T follicular helper cell (primary cell): ENCODE results near the gene MIGA2.
A peak's percentile ranks its signal among the peaks of the same experiment; 100 is the strongest.

Experiments used
- DNase-seq: peaks from one replicate; pipeline ENCODE4 v3.0.0-alpha.2; 2020; ENCODE audit warnings: low read depth

The MIGA2 gene

GRCh38 chr9:129010267-129010975 is 26.0 kb upstream of the MIGA2 start:
- no peak for DNase-seq

- DNase-seq, result no peak
Observed at GRCh38 chr9:129011170-129011569, 25.3 kb upstream of the MIGA2 start.

GRCh38 chr9:129011761-129012181 is 24.7 kb upstream of the MIGA2 start:
- DNase-seq, result no peak

GRCh38 chr9:129012343-129012742 is 24.1 kb upstream of the MIGA2 start:
- DNase-seq, result no peak

GRCh38 chr9:129012893-129013448 is 23.5 kb upstream of the MIGA2 start:
- no peak for DNase-seq

- no peak for DNase-seq
Observed at GRCh38 chr9:129013674-129014073, 22.8 kb upstream of the MIGA2 start.

- DNase-seq, result no peak
Observed at GRCh38 chr9:129014124-129014523, 22.3 kb upstream of the MIGA2 start.

GRCh38 chr9:129014608-129015007 is 21.8 kb upstream of the MIGA2 start:
- DNase-seq, result no peak

GRCh38 chr9:129021091-129021490 is 15.3 kb upstream of the MIGA2 start:
- DNase-seq, result no peak

- DNase-seq, result no peak
Observed at GRCh38 chr9:129022037-129022436, 14.4 kb upstream of the MIGA2 start.

- no peak for DNase-seq
Observed at GRCh38 chr9:129023036-129023907, 13.2 kb upstream of the MIGA2 start.

- no peak for DNase-seq
Observed at GRCh38 chr9:129023908-129024233, 12.6 kb upstream of the MIGA2 start.

- DNase-seq, result no peak
Observed at GRCh38 chr9:129026442-129027223, 9.8 kb upstream of the MIGA2 start.

- DNase-seq, result no peak
Observed at GRCh38 chr9:129027224-129027684, 9.2 kb upstream of the MIGA2 start.

- DNase-seq, result peak; percentile 66
Observed at GRCh38 chr9:129027685-129028191, 8.7 kb upstream of the MIGA2 start.

- DNase-seq, result peak; percentile 90
Observed at GRCh38 chr9:129028192-129028966, 8.0 kb upstream of the MIGA2 start, which contains the start of gene SH3GLB2. Gene SH3GLB2 (minus strand): TSS chr9:129028331. CDS start chr9:129028154, 177 bp downstream.

GRCh38 chr9:129030191-129030590 is 6.2 kb upstream of the MIGA2 start:
- no peak for DNase-seq

GRCh38 chr9:129031514-129031913 is 4.9 kb upstream of the MIGA2 start:
- no peak for DNase-seq

- DNase-seq, result no peak
Observed at GRCh38 chr9:129032541-129033159, 3.8 kb upstream of the MIGA2 start.

GRCh38 chr9:129033216-129033615 is 3.2 kb upstream of the MIGA2 start:
- DNase-seq, result no peak
